SU-DHL-6 (cell line): Measurements from ENCODE around the gene CST4.

Experiments used
- H2AFZ ChIP-seq: fragments of 200-600 bp; sonication (generic); 2 replicates; pipeline ENCODE4 v1.6.1; 2014; ENCODE audit warnings: low read depth, mild to moderate bottlenecking, moderate library complexity, mixed read lengths, antibody characterized with exemption, low read length; ENCODE audit not compliant: severe bottlenecking
- H3F3A ChIP-seq: fragments of 200-600 bp; shearing (Covaris generic); 2 replicates; pipeline ENCODE4 v1.6.0; 2016; ENCODE audit warnings: antibody characterized with exemption, mild to moderate bottlenecking; ENCODE audit not compliant: insufficient read depth
- H3K27ac ChIP-seq: fragments of 200-600 bp; sonication (generic); 2 replicates; pipeline ENCODE4 v1.5.1; 2016; ENCODE audit warnings: low read depth, mild to moderate bottlenecking, low read length, moderate library complexity, mixed read lengths
- H3K27me3 ChIP-seq: fragments of 200-600 bp; sonication (generic), shearing (Covaris generic); 2 replicates; pipeline ENCODE4 v1.6.0; 2014; ENCODE audit warnings: mild to moderate bottlenecking, low read length
- H3K36me3 ChIP-seq: fragments of 200-600 bp; sonication (generic); 2 replicates; pipeline ENCODE4 v1.6.1; 2014; ENCODE audit warnings: mild to moderate bottlenecking, low read length, mixed read lengths
- H3K4me2 ChIP-seq: fragments of 300-600, 200-600 bp; shearing (Covaris generic), sonication (generic); 2 replicates; pipeline ENCODE4 v1.6.0; 2014; ENCODE audit warnings: low read length, low read depth, mild to moderate bottlenecking; ENCODE audit not compliant: poor library complexity, severe bottlenecking
- H3K4me3 ChIP-seq: fragments of 200-600 bp; sonication (generic); 2 replicates; pipeline ENCODE4 v1.5.1; 2014; ENCODE audit warnings: antibody characterized with exemption, low read length, mild to moderate bottlenecking, mixed read lengths; ENCODE audit not compliant: insufficient read depth, poor library complexity, severe bottlenecking
- H3K79me2 ChIP-seq: fragments of 200-600 bp; sonication (generic); 2 replicates; pipeline ENCODE4 v1.6.1; 2014; ENCODE audit warnings: mild to moderate bottlenecking, low read length, moderate library complexity; ENCODE audit not compliant: insufficient read depth
- H3K9ac ChIP-seq: fragments of 200-600 bp; sonication (generic); 2 replicates; pipeline ENCODE4 v1.7.0; 2014; ENCODE audit warnings: mild to moderate bottlenecking, low read length
- H3K9me2 ChIP-seq: fragments of 200-600 bp; sonication (generic); replicated peaks from 2 replicates; pipeline ENCODE4 v1.6.1; 2014; ENCODE audit warnings: low read length; ENCODE audit not compliant: insufficient read depth
- H3K9me3 ChIP-seq: fragments of 200-600 bp; sonication (generic); 2 replicates; pipeline ENCODE4 v1.6.1; 2014; ENCODE audit warnings: low read length, mixed read lengths; ENCODE audit not compliant: insufficient read depth
- H4K20me1 ChIP-seq: fragments of 200-600 bp; sonication (generic); 2 replicates; pipeline ENCODE4 v1.6.1; 2014; ENCODE audit warnings: low read depth, mild to moderate bottlenecking, antibody characterized with exemption, low read length, moderate library complexity, mixed read lengths
- CTCF ChIP-seq: fragments of 200-600 bp; sonication (generic); IDR thresholded peaks from one replicate; pipeline ENCODE4 v1.5.1; 2017; ENCODE audit warnings: antibody characterized with exemption, mild to moderate bottlenecking, low read length, moderate library complexity; ENCODE audit not compliant: insufficient read depth, poor library complexity, severe bottlenecking
- EZH2phosphoT487 ChIP-seq: fragments of 200-600 bp; sonication (generic), shearing (Covaris generic); conservative IDR thresholded peaks from 2 replicates; pipeline ENCODE4 v1.6.1; 2018; ENCODE audit warnings: mild to moderate bottlenecking, antibody characterized with exemption, low read length, moderate library complexity, mixed read lengths

Gene CST4

GRCh38 chr20:23673209-23673608 lies 15.6 kb downstream of the CST4 start:
- H3K4me2 ChIP-seq = no peak overlapping the region
- TF ChIP-seq EZH2phosphoT487 = no peak
- TF ChIP-seq CTCF = no peak
- no peaks in the 10 kb centered on the region for H3K9me2 ChIP-seq
- H3K36me3 ChIP-seq = no peaks in the 10 kb centered on the region
- no peaks in the 10 kb centered on the region for H3K79me2 ChIP-seq
- no peak overlapping the region for H3K27ac ChIP-seq
- H3K9me3 ChIP-seq = no peaks in the 10 kb centered on the region
- no peaks in the 10 kb centered on the region for H4K20me1 ChIP-seq
- H3F3A ChIP-seq = no peaks in the 10 kb centered on the region
- H3K4me3 ChIP-seq = no peak overlapping the region
- no peaks in the 10 kb centered on the region for H3K27me3 ChIP-seq
- H2AFZ ChIP-seq = no peak overlapping the region
- H3K9ac ChIP-seq = no peak overlapping the region

- Histone ChIP-seq H3K4me2 (no peak overlapping the region), H2AFZ (no peak overlapping the region), H4K20me1 (no peaks in the 10 kb centered on the region), H3K9me2 (no peaks in the 10 kb centered on the region), H3K27ac (no peak overlapping the region), H3K4me3 (no peak overlapping the region), H3K27me3 (no peaks in the 10 kb centered on the region), H3K9ac (no peak overlapping the region), H3F3A (no peaks in the 10 kb centered on the region), H3K9me3 (no peaks in the 10 kb centered on the region), H3K79me2 (no peaks in the 10 kb centered on the region), H3K36me3 (no peaks in the 10 kb centered on the region)
- TF ChIP-seq CTCF (no peak), EZH2phosphoT487 (no peak)
Measured at GRCh38 chr20:23672158-23672557, 16.7 kb downstream of the CST4 start.

GRCh38 chr20:23671479-23671878 lies 17.4 kb downstream of the CST4 start:
- Histone ChIP-seq H3K4me3 (no peak overlapping the region), H3K4me2 (no peak overlapping the region), H3F3A (no peaks in the 10 kb centered on the region), H3K36me3 (no peaks in the 10 kb centered on the region), H3K27ac (no peak overlapping the region), H3K27me3 (no peaks in the 10 kb centered on the region), H3K9ac (no peak overlapping the region), H3K9me3 (no peaks in the 10 kb centered on the region), H4K20me1 (no peaks in the 10 kb centered on the region), H3K9me2 (no peaks in the 10 kb centered on the region), H3K79me2 (no peaks in the 10 kb centered on the region), H2AFZ (no peak overlapping the region)
- TF ChIP-seq CTCF (no peak), EZH2phosphoT487 (no peak)
